Measurements from ENCODE around the gene SCFD1.

- TF ChIP-seq CTCF (IDR thresholded peaks at IDR 0.05) (no peak), POLR2A (IDR thresholded peaks at IDR 0.05) (no peak)
Measured at GRCh38 chr14:30725763-30726162, 103.6 kb downstream of the SCFD1 start.

Data from right lobe of liver (tissue), 4 donors.